RWPE2 (cell line): ENCODE data around the gene DAB2.

ENCODE experiments used
- ATAC-seq: fragments of 200-7000 bp; cut with Tn5 transposase; 3 replicates; pipeline ENCODE4 v1.9.1; 2021; ENCODE audit warnings: low read depth
- DNase-seq: peaks from one replicate; pipeline ENCODE4 v3.0.0-alpha.2; 2020; ENCODE audit warnings: low spot score
- H3K27ac ChIP-seq: fragments of 450-650 bp; 2 replicates; pipeline ENCODE4 v1.5.1; 2017; ENCODE audit warnings: mild to moderate bottlenecking; ENCODE audit not compliant: poor library complexity, severe bottlenecking
- H3K27me3 ChIP-seq: fragments of 250-450 bp; sonication (Bioruptor Pico); 2 replicates; pipeline ENCODE4 v1.5.1; 2021; ENCODE audit warnings: mild to moderate bottlenecking, moderate library complexity; ENCODE audit not compliant: insufficient read depth, poor library complexity, severe bottlenecking
- H3K36me3 ChIP-seq: fragments of 250-450 bp; sonication (Bioruptor Pico); 2 replicates; pipeline ENCODE4 v1.5.1; 2020; ENCODE audit warnings: low read depth, mild to moderate bottlenecking, moderate library complexity
- H3K4me1 ChIP-seq: fragments of 250-450 bp; sonication (Bioruptor Pico); 2 replicates; pipeline ENCODE4 v1.5.1; 2021; ENCODE audit warnings: mild to moderate bottlenecking, moderate library complexity; ENCODE audit not compliant: insufficient read depth, poor library complexity, severe bottlenecking
- H3K4me3 ChIP-seq: fragments of 250-450 bp; sonication (Bioruptor Pico); 2 replicates; pipeline ENCODE4 v1.5.1; 2021; ENCODE audit warnings: mild to moderate bottlenecking, moderate library complexity; ENCODE audit not compliant: severe bottlenecking
- H3K9me3 ChIP-seq: fragments of 250-450 bp; sonication (Bioruptor Pico); 2 replicates; pipeline ENCODE4 v1.5.1; 2021; ENCODE audit warnings: mild to moderate bottlenecking, moderate library complexity; ENCODE audit not compliant: severe bottlenecking
- CTCF ChIP-seq: fragments of 450-650 bp; IDR thresholded peaks from one replicate; pipeline ENCODE4 v1.5.1; 2017; ENCODE audit warnings: mild to moderate bottlenecking, moderate library complexity; ENCODE audit not compliant: poor library complexity, severe bottlenecking

The DAB2 gene

GRCh38 chr5:39464088-39464487 lies 39.3 kb upstream of the DAB2 start:
- DNase-seq = no peak
- no peak for ATAC-seq
- Histone ChIP-seq H3K4me3 (no peak overlapping the region), H3K27me3 (no peaks in the 10 kb centered on the region), H3K27ac (no peak overlapping the region), H3K36me3 (no peaks in the 10 kb centered on the region), H3K4me1 (no peaks in the 10 kb centered on the region), H3K9me3 (no peaks in the 10 kb centered on the region)
- no peak for TF ChIP-seq CTCF

- ATAC-seq (no peak), DNase-seq (no peak)
- no peaks in the 10 kb centered on the region for H3K36me3 ChIP-seq
- TF ChIP-seq CTCF = no peak
- no peaks in the 10 kb centered on the region for H3K4me1 ChIP-seq
- no peak overlapping the region for H3K4me3 ChIP-seq
- no peak overlapping the region for H3K27ac ChIP-seq
- no peaks in the 10 kb centered on the region for H3K27me3 ChIP-seq
- H3K9me3 ChIP-seq = no peaks in the 10 kb centered on the region
Observed at GRCh38 chr5:39462211-39462610, 37.4 kb upstream of the DAB2 start.

DNA sequence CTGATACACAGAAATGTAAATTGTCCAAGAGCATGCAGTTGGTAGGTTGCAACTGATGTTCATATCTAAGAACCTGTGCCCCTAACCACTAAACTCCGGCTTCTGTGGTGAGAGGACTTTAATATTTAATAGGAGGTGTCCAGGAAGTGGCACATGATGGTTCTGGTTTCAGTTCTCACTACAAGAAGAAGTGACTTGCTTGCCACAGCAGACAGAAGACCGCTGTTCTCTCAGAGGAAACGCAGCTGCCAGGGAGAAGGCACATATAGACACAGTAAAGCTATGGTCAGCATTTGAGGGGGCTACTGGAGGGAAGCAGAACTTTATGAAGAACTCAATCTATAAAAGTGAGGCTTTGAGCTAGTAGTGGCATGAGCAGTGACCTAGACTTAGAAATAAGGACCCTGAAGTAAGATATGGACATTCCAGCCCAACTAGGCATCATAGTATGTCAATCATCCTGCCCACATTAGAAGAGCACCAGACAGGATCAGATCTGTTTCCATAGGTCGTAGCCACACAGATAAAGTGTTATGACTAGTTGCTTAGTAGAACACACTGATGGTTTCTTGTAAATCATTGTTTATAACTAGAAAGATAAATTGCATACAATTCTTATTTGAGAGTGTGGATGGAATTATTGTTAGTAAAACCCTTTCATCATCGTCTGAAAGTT lies 36.4 kb upstream of the DAB2 start:
- no peak overlapping the region for H3K27ac ChIP-seq
- no peaks in the 10 kb centered on the region for H3K27me3 ChIP-seq
- no peaks in the 10 kb centered on the region for H3K4me1 ChIP-seq
- no peaks in the 10 kb centered on the region for H3K36me3 ChIP-seq
- no peak overlapping the region for H3K4me3 ChIP-seq
- no peak for ATAC-seq
- DNase-seq = no peak
- no peak for TF ChIP-seq CTCF
- no peaks in the 10 kb centered on the region for H3K9me3 ChIP-seq

GRCh38 chr5:39459907-39460306 lies 35.1 kb upstream of the DAB2 start:
- no peaks in the 10 kb centered on the region for H3K27me3 ChIP-seq
- no peak overlapping the region for H3K27ac ChIP-seq
- no peaks in the 10 kb centered on the region for H3K4me1 ChIP-seq
- DNase-seq (no peak), ATAC-seq (no peak)
- TF ChIP-seq CTCF = no peak
- H3K4me3 ChIP-seq = no peak overlapping the region
- no peaks in the 10 kb centered on the region for H3K9me3 ChIP-seq
- H3K36me3 ChIP-seq = no peaks in the 10 kb centered on the region

DNA sequence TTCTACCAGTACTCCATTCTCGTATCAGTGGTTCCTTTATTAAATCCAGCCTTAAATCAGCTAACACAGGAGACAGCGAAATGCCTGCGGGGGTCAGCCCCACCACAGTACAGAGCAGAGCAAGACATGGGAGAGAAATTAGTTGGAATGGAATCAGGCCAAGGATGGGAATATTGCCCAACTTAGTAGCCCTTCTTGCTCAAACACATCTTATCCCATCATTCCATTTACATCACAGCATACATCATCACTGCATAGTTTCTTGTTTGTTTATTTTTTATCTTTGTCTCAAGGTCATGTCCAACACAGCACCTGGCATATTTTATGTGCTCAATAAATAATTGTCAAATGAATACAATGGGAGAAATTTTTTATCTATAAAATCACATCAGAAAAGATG lies 34.3 kb upstream of the DAB2 start:
- no peaks in the 10 kb centered on the region for H3K36me3 ChIP-seq
- H3K27me3 ChIP-seq = no peaks in the 10 kb centered on the region
- TF ChIP-seq CTCF = no peak
- no peaks in the 10 kb centered on the region for H3K9me3 ChIP-seq
- H3K4me3 ChIP-seq = no peak overlapping the region
- DNase-seq = no peak
- no peaks in the 10 kb centered on the region for H3K4me1 ChIP-seq
- H3K27ac ChIP-seq = no peak overlapping the region
- no peak for ATAC-seq
